MM.1S (cell line): ENCODE results near the gene C15orf40.

Source experiments
- EZH2 ChIP-seq: fragments of 300-600 bp; sonication (generic); optimal IDR thresholded peaks from 2 replicates; pipeline ENCODE3; 2017; ENCODE audit warnings: low read depth, mild to moderate bottlenecking, antibody characterized with exemption, low read length, mixed read lengths
- EZH2phosphoT487 ChIP-seq: fragments of 300-600 bp; sonication (generic); IDR thresholded peaks from 2 replicates; pipeline ENCODE4 v1.6.1; 2018; ENCODE audit warnings: antibody characterized with exemption, low read length
- TF ChIP-seq, protein P1 (sequence below): fragments of 300-600 bp; sonication (generic); IDR thresholded peaks from 2 replicates; pipeline ENCODE4 v1.5.1; 2016; ENCODE audit warnings: antibody characterized with exemption, low read length, mixed read lengths

DNA sequence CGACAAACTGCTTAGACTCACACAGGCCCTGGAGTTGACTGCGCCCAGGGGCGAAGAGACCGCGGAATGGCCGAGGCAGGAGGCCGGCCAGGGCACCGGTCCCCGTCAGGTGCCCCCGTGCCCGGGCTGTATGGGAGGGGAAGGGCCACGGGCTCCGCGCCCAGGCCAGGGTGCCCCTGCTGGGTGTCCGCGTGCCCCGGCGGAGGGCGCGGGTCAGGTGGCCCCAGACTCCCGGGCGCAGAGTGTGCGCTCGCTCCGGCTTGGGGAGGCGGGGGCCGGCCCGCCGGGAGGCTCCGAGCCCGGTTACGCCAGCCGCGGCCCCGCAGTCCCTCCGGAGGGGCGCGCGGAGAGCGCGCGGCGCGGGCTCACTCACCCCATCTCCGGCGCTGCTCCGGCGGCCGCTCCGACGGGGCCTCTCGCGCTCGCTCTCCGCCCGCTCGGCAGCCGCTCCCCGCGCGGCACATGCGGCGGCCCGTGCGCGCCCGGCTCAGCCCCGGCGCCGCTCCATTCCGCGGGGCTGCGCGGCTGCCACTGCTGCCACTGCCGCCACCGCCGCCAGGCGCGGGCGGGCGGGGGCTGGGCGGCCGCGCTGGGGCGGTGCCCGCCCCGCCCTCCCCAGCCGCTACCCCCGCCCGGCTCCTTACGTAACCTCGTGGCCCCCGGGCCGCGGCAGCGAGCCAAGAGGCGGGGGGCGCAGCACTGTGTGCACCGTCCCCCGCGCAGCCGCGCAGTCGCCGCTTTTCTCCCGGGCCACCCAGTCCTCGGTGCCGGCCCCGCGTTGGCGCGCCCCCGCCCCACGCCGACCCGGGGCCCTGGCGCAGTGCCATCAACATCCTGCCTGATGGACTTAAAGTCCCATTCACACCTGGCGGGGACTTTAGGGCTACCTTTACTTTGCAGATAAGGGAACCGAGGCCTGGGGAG, 59.0 kb downstream of the C15orf40 start, which contains the start of gene HOMER2:
- no peak for TF ChIP-seq EZH2
- TF ChIP-seq, protein P1, sequence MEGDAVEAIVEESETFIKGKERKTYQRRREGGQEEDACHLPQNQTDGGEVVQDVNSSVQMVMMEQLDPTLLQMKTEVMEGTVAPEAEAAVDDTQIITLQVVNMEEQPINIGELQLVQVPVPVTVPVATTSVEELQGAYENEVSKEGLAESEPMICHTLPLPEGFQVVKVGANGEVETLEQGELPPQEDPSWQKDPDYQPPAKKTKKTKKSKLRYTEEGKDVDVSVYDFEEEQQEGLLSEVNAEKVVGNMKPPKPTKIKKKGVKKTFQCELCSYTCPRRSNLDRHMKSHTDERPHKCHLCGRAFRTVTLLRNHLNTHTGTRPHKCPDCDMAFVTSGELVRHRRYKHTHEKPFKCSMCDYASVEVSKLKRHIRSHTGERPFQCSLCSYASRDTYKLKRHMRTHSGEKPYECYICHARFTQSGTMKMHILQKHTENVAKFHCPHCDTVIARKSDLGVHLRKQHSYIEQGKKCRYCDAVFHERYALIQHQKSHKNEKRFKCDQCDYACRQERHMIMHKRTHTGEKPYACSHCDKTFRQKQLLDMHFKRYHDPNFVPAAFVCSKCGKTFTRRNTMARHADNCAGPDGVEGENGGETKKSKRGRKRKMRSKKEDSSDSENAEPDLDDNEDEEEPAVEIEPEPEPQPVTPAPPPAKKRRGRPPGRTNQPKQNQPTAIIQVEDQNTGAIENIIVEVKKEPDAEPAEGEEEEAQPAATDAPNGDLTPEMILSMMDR = no peak
- no peak for TF ChIP-seq EZH2phosphoT487
